Activated T-cell treated with anti-CD3 and anti-CD28 coated beads, Interleukin-2, amount 50 U/mL, for 4 hours (primary cell): Measurements from ENCODE around the gene CRY2. TPM values are rescaled to one million over a fixed set of nuclear protein-coding genes. Genes with fewer than 3 reads are reported as not detected.
A peak's percentile ranks its signal among the peaks of the same experiment; 100 is the strongest.
"Not testable (repeated sequence)": the region's sequence is repeated elsewhere in the genome, so short reads cannot be mapped to it uniquely, and the experiment has no call there.

Experiments used
- ATAC-seq, 2 donors: fragments of 200-7000 bp; cut with Tn5 transposase; one replicate each; pipeline ENCODE4 v1.10.0; 2021
- DNase-seq: peaks from one replicate; pipeline ENCODE4 v3.0.0-alpha.2; 2020
- H3K27me3 Mint-ChIP-seq: one replicate; pipeline ENCODE4 v1.8.0; 2021; ENCODE audit warnings: low read depth, mixed read lengths
- H3K36me3 Mint-ChIP-seq: one replicate; pipeline ENCODE4 v1.8.0; 2022; ENCODE audit warnings: mixed read lengths; ENCODE audit not compliant: insufficient read depth
- H3K4me1 Mint-ChIP-seq: one replicate; pipeline ENCODE4 v1.8.0; 2021; ENCODE audit warnings: low read depth, mixed read lengths
- H3K4me3 Mint-ChIP-seq: one replicate; pipeline ENCODE4 v1.8.0; 2021; ENCODE audit warnings: mild to moderate bottlenecking, moderate library complexity, mixed read lengths
- H3K9me3 Mint-ChIP-seq: one replicate; pipeline ENCODE4 v1.8.0; 2021; ENCODE audit warnings: mixed read lengths
- total RNA-seq, 3 donors: library from RNA; stranded (reverse); gene quantifications; one replicate each; pipeline ENCODE4 v1.2.1, GENCODE V29; 2021

Gene CRY2
- total RNA-seq, 3 donors from 2014 or later = 19.7 to 21.9 (median 19.9) TPM

- DNase-seq (no peak), ATAC-seq (no peak)
- Mint-ChIP-seq H3K4me1 (no peaks in the 10 kb centered on the region), H3K9me3 (no peaks in the 10 kb centered on the region), H3K36me3 (no peaks in the 10 kb centered on the region), H3K27me3 (peaks cover 5% of the 10 kb centered on the region), H3K4me3 (no peak overlapping the region)
Measured at GRCh38 chr11:45827123-45827522, 20.2 kb upstream of the CRY2 start.

DNA sequence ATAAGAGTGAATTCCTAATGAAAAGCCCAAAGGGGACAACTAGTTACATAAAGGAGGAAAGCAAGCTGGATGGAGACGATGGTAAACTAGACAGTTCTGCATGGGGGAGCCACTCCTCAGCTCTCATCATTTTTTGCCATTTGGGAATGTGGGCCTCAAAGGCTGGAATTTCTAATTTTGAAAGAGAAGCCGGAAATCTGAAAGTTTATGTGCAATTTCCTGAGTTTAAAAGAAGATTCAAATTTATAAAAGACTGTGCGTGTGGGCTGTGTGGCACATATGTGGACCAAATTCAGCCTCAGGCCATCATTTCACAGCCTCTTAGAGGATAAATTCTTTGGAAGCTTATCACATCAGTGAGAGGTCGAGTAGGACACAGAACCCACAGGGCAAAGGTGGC lies 18.3 kb upstream of the CRY2 start:
- no peak for DNase-seq
- Mint-ChIP-seq H3K4me1 (peaks cover 5% of the 10 kb centered on the region), H3K9me3 (no peaks in the 10 kb centered on the region), H3K4me3 (no peak overlapping the region), H3K27me3 (peaks cover 5% of the 10 kb centered on the region), H3K36me3 (no peaks in the 10 kb centered on the region)
- ATAC-seq = no peak

DNA sequence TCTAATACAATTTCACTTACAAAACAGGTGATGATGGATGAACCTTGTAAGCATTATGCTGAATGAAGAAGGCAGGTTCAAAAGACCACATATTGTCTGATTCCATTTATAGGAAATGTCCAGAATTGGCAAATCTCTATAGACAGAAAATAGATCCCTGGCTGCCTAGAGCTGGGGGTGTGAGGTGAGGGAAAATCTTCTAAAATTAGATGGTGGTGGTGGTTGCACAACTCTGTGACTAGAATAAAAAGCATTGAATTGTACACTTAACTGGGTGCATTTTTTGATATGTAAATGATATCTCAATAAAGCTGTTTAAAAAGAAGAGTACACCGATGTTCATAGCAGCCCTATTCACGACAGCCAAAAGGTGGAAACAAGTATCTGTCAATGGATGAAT lies 16.7 kb upstream of the CRY2 start:
- H3K9me3 Mint-ChIP-seq = no peaks in the 10 kb centered on the region
- H3K4me1 Mint-ChIP-seq = peaks cover 13% of the 10 kb centered on the region
- H3K36me3 Mint-ChIP-seq = no peaks in the 10 kb centered on the region
- DNase-seq = no peak
- peaks cover 5% of the 10 kb centered on the region for H3K27me3 Mint-ChIP-seq
- ATAC-seq = no peak
- no peak overlapping the region for H3K4me3 Mint-ChIP-seq

DNA sequence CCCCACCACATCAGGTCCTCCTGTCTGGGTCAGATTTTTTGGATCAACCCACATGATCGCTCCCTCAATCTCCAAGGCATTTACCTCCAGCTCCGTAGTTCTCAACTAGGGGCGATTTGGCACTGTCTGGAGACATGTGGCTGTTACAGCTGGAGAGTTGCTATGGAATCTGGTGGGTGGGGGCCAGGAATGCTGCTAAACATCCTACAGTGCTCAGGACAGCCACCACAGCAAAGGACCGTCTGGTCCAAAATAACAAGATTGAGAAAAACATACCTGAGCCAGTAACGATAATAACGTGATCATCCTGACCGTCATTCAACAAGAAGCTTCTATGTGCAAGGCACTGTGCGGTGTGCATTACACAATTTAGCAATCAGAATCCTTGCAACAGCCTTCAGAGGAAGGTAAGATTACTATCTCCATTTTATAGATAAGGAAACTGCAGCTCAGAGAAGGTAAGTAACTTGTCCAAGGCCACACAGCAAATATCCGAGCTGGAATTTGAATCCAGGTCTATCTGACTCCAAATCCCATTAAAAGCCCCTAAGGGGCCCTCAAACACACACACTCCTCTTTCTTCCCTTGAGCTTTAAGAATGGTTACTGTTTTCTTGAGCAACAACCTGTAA lies 14.3 kb upstream of the CRY2 start:
- Mint-ChIP-seq H3K4me3 (no peak overlapping the region), H3K27me3 (no peaks in the 10 kb centered on the region), H3K4me1 (peaks cover 13% of the 10 kb centered on the region), H3K36me3 (no peaks in the 10 kb centered on the region), H3K9me3 (no peaks in the 10 kb centered on the region)
- DNase-seq (no peak), ATAC-seq (no peak)

DNA sequence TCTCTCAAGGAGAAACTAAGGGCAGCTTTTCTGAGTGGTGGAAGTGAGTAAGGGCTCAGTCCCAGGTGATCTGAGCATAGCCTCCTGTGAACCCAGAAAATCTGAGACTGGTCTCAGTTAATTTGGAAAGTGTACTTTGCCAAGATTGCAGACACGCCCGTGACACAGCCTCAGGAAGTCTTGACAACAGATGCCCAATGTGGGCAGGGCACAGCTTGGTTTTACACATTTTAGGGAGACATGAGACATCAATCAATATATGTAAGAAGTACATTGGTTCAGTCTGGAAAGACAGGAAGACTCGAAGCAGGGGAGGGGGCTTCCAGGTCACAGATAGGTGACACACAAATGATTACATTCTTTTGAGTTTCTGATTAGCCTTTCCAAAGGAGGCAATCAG lies 13.5 kb upstream of the CRY2 start:
- H3K36me3 Mint-ChIP-seq = no peaks in the 10 kb centered on the region
- ATAC-seq = no peak
- H3K9me3 Mint-ChIP-seq = no peaks in the 10 kb centered on the region
- no peak for DNase-seq
- H3K4me3 Mint-ChIP-seq = no peak overlapping the region
- H3K4me1 Mint-ChIP-seq = peaks cover 13% of the 10 kb centered on the region
- H3K27me3 Mint-ChIP-seq = no peaks in the 10 kb centered on the region

- Mint-ChIP-seq H3K4me1 (peaks cover 13% of the 10 kb centered on the region), H3K27me3 (no peaks in the 10 kb centered on the region), H3K4me3 (no peak overlapping the region), H3K36me3 (no peaks in the 10 kb centered on the region), H3K9me3 (no peaks in the 10 kb centered on the region)
- DNase-seq = no peak
- ATAC-seq = peak in 1 of 2 donors; percentile 43
Measured at GRCh38 chr11:45834298-45834756, 12.9 kb upstream of the CRY2 start.

DNA sequence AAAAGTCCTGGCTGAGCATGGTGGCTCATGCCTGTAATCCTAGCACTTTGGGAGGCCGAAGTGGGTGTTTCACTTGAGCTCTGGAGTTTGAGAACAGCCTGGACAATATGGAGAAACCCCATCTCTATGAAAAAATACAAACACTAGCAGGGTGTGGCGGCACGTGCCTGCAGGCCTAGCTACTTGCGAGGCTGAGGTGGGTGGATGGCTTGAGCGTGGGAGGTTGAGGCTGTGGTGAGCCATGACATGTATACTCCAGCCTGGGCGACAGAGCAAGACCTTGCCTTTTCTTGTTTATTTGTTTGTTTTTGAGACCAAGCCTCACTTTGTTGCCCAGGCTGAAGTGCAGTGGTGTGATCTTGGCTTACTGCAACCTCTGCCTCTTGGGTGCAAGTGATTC lies 8.1 kb upstream of the CRY2 start:
- Mint-ChIP-seq H3K36me3 (no peaks in the 10 kb centered on the region), H3K9me3 (no peaks in the 10 kb centered on the region), H3K4me3 (no peak overlapping the region), H3K27me3 (peaks cover 2% of the 10 kb centered on the region), H3K4me1 (peaks cover 19% of the 10 kb centered on the region)
- no peak for DNase-seq
- no peak for ATAC-seq

- H3K36me3 Mint-ChIP-seq, DNase-seq, H3K9me3 Mint-ChIP-seq, H3K4me3 Mint-ChIP-seq, ATAC-seq, H3K27me3 Mint-ChIP-seq: not testable (repeated sequence)
- peaks cover 12% of the 10 kb centered on the region for H3K4me1 Mint-ChIP-seq
Measured at GRCh38 chr11:45840251-45840650, 7.0 kb upstream of the CRY2 start.

DNA sequence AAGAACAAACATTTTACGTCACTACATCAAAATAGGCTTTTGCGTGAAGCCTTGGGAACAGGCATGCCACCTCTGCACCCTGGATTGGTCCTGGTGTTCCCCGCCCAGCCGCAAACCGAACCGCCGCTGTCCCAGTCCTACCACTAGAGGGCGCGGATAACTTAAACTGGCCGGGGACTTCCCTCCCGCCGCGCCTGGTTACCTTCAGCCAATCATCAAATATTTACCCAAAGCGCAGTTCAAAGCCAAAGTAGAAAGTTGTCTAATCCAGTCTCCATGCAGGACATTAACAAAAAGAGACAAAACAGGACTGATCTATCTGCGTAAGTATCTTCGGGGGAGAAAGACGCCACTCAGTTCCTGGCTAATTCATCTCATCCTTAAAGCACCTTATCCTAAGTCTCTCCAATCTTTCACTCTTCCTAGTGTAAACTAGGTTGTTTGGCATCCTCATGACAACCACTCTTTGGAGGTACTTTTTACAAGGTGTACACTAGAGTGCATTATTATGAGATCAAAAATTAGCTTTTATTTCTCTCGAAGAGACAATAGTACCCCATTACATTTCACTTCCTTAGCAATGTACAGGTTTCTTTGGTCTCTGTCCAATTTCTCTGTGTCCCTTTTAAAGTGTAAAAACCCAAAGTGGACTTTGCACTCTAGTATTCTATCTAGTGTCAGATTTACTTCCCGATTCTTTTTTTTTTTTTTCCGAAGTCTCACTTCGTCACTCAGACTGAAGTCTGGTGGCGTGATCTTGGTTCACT lies 3.9 kb upstream of the CRY2 start:
- Mint-ChIP-seq H3K4me3 (peak overlapping the region; percentile 24), H3K36me3 (no peaks in the 10 kb centered on the region), H3K27me3 (peaks cover 2% of the 10 kb centered on the region), H3K9me3 (no peaks in the 10 kb centered on the region), H3K4me1 (peaks cover 27% of the 10 kb centered on the region)
- DNase-seq (peak; percentile 84), ATAC-seq (peak; percentile 27 to 43)

DNA sequence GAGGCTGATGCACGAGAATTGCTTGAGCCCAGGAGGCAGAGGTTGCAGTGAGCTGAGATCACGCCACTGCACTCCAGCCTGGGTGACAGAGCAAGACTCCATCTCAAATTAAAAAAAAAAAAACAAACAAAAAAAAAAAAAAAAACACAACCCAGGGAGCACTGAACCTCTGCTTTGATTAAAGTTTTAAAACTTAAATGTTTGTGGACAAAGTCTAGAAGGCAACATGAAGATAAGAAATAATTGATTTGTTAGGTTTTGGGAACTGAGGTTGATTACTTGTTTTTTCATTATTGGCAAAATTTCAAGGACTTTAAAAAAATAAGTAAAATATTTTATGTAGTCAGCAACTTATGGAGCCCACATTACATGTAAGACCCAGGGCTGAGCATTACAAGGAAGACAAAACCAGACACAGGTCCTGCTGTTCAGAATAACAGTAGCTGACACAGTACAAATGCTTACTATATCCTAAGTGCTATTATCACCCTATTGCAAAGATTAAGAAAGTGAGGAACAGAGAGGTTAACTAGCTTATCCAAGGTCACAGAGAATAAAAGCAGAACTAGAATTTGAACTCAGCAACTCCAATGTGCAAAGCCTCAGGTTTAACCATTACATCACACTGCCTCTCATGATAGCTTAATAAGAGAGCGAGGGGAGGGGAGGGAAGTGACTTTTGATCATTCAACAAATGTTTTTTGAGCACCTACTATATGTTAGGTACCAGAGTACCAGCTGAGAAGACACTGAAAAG lies 2.3 kb upstream of the CRY2 start:
- H3K36me3 Mint-ChIP-seq = no peaks in the 10 kb centered on the region
- H3K9me3 Mint-ChIP-seq = no peaks in the 10 kb centered on the region
- H3K27me3 Mint-ChIP-seq = peaks cover 2% of the 10 kb centered on the region
- no peak for DNase-seq
- no peak for ATAC-seq
- peaks cover 39% of the 10 kb centered on the region for H3K4me1 Mint-ChIP-seq
- H3K4me3 Mint-ChIP-seq = no peak overlapping the region

GRCh38 chr11:45846174-45846675 lies 1.1 kb upstream of the CRY2 start:
- no peaks in the 10 kb centered on the region for H3K36me3 Mint-ChIP-seq
- DNase-seq (no peak), ATAC-seq (no peak)
- no peaks in the 10 kb centered on the region for H3K27me3 Mint-ChIP-seq
- peaks cover 50% of the 10 kb centered on the region for H3K4me1 Mint-ChIP-seq
- H3K4me3 Mint-ChIP-seq = peak overlapping the region; percentile 84
- H3K9me3 Mint-ChIP-seq = no peaks in the 10 kb centered on the region

DNA sequence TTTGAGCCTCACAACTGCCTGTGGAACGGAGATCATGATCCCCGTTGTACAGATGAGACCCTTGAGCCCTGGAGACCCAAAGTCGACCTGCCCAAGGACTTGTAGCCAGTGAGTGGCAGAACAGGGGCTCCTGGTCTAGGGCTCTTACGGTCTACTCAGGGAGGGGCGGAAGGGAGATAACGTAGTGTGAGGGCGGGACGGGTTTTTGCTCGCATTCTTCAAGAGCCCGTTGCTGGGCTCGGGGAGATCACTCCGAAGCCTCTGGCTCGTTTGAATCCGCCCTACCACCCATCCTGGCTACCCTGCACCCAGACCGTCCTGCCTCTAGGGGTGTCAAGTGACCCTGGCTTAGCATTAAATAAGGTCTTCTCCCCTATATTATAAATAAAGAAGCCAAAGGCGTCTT lies 639 bp downstream of the CRY2 start:
- no peaks in the 10 kb centered on the region for H3K27me3 Mint-ChIP-seq
- ATAC-seq = peak; percentile 25 to 32
- peak overlapping the region; percentile 84 for H3K4me3 Mint-ChIP-seq
- peak; percentile 18 for DNase-seq
- no peaks in the 10 kb centered on the region for H3K36me3 Mint-ChIP-seq
- no peaks in the 10 kb centered on the region for H3K9me3 Mint-ChIP-seq
- peaks cover 58% of the 10 kb centered on the region for H3K4me1 Mint-ChIP-seq

GRCh38 chr11:45848654-45849081 lies 1.4 kb downstream of the CRY2 start:
- no peaks in the 10 kb centered on the region for H3K9me3 Mint-ChIP-seq
- no peak for ATAC-seq
- peak overlapping the region; percentile 84 for H3K4me3 Mint-ChIP-seq
- H3K27me3 Mint-ChIP-seq = no peaks in the 10 kb centered on the region
- H3K36me3 Mint-ChIP-seq = no peaks in the 10 kb centered on the region
- H3K4me1 Mint-ChIP-seq = peaks cover 52% of the 10 kb centered on the region
- no peak for DNase-seq

DNA sequence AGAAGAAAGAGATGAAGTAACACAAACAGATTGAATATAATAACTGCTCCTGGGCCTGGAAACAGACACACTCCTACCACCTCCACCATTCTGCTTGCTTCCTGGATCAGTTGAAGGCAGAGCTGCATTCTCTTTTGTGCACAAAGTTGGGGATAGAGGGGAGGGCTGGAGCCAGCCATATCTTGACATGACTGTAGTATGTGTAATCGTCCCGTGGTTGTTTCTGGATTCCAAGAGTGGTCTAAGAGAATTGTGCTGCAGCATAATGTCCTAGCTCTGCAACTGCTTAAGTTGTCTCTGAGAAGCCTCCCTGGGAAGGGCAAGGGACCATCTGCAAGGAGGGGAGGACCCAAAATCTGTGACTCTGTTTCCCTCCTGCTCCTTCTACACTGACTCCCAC lies 3.2 kb downstream of the CRY2 start:
- no peak overlapping the region for H3K4me3 Mint-ChIP-seq
- DNase-seq (no peak), ATAC-seq (no peak)
- peaks cover 48% of the 10 kb centered on the region for H3K4me1 Mint-ChIP-seq
- peaks cover 4% of the 10 kb centered on the region for H3K36me3 Mint-ChIP-seq
- H3K27me3 Mint-ChIP-seq = no peaks in the 10 kb centered on the region
- no peaks in the 10 kb centered on the region for H3K9me3 Mint-ChIP-seq
